Activated T-helper 9 cell treated with anti-CD3 and anti-CD28 coated beads, Interleukin-2, amount 50 U/mL, for 16 hours (primary cell): ENCODE results near the gene DUSP5.

Source experiments
- DNase-seq: peaks from one replicate; pipeline ENCODE4 v3.0.0-alpha.2; 2020; ENCODE audit warnings: low read depth

The DUSP5 gene

GRCh38 chr10:110481919-110482318 lies 15.8 kb upstream of the DUSP5 start:
- DNase-seq: no peak

- no peak for DNase-seq
These were observed 14.1 kb upstream of the DUSP5 start for GRCh38 chr10:110483633-110484032.

DNA sequence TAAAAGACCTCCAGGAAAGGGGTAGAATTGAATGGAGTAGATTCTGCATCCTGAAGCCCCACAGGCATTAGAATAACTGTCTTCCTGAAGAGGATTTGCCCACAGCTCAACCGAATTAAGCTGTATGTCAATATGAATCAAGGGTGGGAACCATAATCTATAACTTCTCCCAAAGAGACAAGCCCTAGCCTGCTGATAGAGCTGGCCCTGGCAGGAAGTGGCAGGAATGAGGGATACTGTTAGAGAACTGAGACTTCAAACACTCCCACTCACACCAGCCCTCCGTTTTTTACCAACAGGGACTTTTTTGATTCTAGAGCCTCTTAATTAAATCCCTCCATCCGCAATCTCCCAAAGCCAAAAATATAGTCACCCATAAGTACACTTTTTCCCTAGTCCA lies 12.2 kb upstream of the DUSP5 start:
- DNase-seq: no peak

GRCh38 chr10:110486680-110487410 lies 10.9 kb upstream of the DUSP5 start:
- DNase-seq: no peak

DNA sequence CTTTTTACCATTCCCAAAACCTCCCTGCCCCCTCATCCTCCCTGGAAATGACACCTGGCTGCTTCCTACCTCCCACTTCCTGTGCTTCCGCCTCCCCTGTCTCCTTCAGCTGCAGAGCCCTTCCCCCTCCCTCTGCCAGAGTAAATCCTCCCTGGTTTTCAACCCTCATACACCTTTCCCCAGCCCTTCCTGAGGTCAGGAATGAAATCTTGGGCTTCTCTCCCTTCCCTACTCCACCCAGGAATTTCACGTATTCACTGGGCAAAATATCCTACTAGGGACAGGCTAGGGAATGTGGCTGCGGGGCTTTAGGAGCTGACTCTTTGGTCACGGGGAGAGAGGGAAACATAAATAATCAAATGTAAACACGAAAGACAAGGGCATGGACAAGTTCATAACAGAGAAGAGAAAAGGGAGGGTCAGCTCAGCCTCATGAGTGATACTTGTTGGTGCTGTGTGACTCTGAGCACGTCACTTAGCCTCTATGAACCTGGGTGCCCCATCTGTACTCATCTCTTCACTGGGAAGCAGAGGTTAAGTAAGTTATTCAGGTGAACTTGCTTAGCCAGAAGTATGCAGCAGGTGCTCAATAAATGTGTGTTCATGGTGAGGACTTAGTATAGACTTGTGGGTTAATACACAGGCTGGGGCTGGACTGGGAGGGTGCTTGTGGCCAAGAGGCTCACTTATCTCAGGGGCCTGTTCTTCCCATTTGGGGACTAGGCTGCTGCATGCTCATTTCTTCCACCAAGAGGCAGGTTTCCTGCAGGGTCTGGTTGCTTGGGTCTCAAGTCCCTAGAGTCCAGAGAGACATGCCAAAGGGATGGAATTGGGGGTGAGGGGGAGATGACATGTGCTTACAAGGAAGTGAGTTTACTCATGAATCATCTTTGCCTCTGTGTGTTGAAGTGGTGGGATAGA lies 10.0 kb upstream of the DUSP5 start:
- DNase-seq: no peak

- no peak for DNase-seq
These were observed 9.4 kb upstream of the DUSP5 start for GRCh38 chr10:110488332-110488681.

GRCh38 chr10:110488940-110489339 lies 8.8 kb upstream of the DUSP5 start:
- DNase-seq: no peak

GRCh38 chr10:110490640-110491039 lies 7.1 kb upstream of the DUSP5 start:
- no peak for DNase-seq

GRCh38 chr10:110491346-110491745 lies 6.4 kb upstream of the DUSP5 start:
- no peak for DNase-seq

DNA sequence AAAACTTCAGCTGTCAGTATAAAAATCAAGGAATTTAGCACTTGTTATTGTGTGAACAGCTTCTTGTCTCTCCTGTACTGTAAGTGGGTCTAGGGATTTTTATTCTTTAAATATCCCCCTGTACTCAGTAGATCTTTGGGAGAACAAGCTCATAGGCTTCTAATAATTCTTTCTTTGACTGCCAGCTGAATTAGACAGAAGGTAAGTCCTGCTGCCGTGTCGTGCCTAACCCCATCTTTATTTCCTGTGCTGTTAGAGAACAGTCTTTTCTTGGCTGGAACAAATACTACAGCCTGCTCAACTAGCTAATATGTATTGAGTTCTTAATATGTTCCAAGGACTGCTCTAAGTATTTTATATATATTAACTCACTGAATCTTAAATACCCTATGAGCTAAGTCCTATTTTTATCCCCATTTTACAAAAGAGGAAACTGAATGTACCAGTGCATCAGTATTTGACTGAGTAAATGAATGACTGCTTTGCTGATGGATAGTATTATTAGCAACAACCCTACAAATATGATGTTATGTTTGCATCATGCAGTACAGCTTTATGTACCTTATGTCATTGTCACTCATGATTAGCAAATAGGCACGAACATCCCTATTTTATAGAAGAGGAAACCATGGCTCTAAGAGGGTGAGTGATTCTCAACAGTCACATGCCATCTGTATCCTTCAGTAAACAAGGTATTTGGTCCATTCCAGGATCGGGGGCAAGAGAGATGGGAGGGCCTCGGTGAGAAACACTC lies 5.5 kb upstream of the DUSP5 start:
- DNase-seq: no peak

DNA sequence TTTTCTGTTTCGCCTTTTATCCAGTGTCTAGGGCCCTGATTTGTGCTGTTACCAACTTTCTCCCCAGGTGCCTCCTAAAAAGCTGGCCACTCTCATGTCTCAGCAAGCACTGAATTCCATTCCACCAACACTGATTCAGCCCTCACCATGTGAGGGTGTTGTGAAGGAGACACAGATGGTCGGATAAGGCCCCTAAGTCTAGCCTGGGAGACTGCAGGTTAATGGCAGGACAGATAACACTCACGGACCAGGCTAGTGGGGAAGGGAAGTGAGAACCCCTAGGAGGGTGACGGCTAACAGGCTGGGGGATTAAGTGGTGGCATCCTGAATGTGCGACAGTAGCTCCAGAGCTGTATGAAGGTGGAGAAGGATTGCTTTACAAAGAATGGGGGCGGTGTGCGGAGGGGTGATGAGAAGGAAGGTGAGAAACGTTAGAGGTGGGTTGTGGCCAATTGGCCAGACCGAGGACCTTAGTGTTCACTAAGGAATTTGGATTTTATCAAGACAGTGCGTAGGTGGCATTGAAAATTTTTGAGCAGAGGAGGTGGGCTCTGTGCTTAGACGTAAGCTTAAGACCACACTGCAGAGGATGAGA lies 3.8 kb upstream of the DUSP5 start:
- DNase-seq: no peak

DNA sequence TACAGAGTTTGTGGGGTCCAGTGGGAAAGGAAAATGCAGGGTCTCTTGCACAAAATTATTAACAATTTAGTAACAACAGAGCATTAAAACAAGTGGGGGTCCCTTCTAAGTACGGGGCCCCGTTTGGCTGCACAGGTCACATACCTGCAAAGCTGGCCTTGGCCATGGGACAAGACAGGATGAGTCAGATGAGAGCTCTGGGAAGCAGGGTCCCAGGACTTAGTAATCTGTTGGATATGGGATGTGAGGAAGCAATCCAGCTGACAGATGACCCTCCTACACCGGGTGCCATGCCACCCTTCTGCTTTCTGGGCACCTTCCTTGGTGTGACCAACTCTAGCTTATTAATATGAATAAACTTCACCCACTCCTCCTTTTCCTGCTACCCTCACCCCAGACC lies 3.2 kb upstream of the DUSP5 start:
- no peak for DNase-seq

- peak; percentile 63 for DNase-seq
These were observed 1.8 kb upstream of the DUSP5 start for GRCh38 chr10:110495731-110496552.

DNA sequence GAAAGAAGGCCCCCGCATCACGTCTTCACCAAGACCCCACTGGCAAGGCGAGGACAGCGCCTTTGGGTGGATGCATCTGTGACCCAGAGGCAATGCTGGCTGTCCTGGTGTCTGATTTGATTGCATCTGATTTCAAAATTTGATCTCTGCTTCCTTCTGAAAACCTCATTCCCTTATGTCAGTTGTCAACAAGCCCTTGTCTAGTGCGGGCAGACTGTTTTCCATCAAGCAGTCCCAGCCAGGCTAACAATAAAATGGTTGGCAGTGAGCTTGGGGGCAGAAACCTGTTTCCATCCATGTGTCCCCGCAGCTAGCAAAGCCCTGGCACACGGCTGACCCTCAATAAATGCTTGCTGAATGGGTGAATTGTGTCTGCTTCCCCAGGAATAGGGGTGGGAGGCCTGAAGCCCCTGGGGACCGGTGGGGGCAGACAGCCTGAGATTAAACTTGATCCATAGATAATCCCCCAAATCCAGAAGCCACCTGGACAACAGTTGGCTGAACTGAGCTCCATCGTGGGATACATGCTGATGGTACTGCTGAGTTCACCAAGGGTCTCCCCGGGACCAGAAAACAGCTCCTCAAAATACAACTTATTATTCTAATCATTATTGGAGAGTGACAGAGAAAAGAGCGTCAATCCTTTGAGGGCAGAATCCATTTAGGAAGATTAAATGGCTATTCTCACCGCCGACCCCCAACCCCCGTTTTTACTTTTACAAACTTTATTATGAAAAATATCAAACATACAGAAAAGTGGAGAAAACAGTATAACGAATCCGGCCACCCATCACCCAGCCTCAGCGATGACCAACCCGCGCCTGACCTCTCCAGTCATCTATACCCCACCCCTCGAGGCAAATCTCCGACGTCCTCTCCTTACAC lies 912 bp upstream of the DUSP5 start:
- no peak for DNase-seq

- DNase-seq: peak; percentile 50
These were observed 627 bp downstream of the DUSP5 start for GRCh38 chr10:110498087-110498981.

GRCh38 chr10:110498982-110499795 lies 1.5 kb downstream of the DUSP5 start:
- DNase-seq: peak; percentile 34

DNA sequence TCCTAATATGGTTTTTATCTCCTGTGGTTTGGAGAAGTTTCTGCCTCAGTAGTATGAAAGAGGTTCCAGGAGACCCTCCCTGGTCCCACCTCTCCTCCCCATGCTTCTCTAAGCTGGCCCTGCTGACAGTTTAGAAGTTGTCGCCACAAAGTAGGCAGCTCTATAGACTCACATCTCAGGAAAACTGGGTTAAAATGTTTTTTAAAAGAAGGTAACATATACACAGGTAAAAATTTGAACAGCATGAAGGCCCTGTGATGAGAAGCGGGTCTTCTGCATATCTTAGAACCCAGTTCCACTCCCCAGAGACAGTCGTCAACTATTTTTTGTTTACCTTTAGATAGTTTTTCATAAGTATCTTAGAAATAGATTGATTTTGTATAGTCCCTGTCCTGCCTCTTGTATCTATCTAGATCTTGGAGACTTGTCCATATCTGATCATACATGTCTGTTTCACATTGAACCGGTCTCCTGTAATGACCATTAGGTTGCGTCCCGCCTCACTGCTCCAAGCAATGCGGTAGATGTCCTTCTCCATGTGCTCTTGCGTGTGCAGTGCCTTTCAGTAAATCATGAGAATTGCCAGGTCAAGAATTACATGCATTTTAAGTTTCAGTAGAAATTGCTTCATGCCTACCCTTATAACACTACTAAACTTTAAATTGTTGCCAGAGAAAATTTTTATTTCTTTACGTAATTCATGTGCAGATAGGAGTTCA lies 2.2 kb downstream of the DUSP5 start:
- no peak for DNase-seq

DNA sequence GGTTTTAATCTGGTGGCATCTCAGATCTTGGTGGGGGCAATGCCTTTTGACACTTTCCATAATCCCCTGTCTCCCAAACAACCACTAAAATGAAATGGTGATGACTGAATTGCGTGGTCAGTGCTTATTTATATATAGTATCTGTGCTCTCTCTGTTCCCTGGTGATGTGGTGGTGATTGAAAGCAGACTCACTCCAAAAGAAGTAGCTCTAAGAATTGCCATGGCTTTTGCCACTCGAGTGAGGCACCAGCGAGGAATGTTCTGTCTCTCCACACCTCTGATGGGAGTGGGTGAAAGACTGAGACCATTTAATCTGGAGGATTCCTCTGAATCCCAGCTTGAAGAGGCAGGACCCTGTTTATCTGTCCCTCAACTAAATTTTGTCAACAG lies 2.8 kb downstream of the DUSP5 start:
- DNase-seq: no peak
